Measurements from ENCODE around the gene NEIL1.

NEIL1 gene

GRCh38 chr15:75389791-75390382 lies 43.0 kb downstream of the NEIL1 start:
- DNase-seq = no peak

- no peak for DNase-seq
These were observed 50.7 kb downstream of the NEIL1 start for GRCh38 chr15:75397494-75397893.

- no peak for DNase-seq
These were observed 57.1 kb downstream of the NEIL1 start for GRCh38 chr15:75403892-75404291.

Data from NCI-H446 treated with DMSO at 0.1 percent for 48 hours (cell line).